HG02973 (cell line): ENCODE measurements around the gene MPZL1.
"Not testable (repeated sequence)": the region's sequence is repeated elsewhere in the genome, so short reads cannot be mapped to it uniquely, and the experiment has no call there.

Source experiments
- ATAC-seq: cut with Tn5 transposase; IDR thresholded peaks from one replicate; pipeline ENCODE4 v1.9.1; 2021; ENCODE audit warnings: moderate library complexity; ENCODE audit not compliant: unreplicated experiment

Gene MPZL1

DNA sequence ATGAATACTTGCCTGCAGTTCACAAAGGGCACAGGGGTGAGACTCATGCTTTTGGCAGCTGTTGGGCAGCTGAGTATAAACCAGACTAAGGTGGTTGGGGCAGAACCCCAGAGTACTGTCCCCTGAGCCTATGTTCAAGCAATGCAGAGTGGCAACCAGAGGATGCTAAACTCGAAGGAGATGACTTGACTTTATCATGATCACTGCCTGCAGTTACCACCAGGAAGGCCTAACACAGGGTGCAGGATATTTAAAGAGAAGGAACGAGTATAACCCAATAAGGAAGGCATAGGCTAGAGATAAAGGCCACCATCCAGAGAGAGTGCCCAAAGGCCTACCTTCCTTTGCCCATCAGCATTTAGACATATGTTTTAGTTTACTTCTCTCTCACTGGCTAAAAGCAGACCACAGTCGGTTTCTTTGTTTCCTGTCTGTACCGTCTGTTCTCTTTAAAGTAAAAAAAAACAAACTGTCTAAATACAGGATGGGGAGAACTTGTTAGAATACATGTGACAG, 83.3 kb downstream of the MPZL1 start:
- no peak for ATAC-seq

DNA sequence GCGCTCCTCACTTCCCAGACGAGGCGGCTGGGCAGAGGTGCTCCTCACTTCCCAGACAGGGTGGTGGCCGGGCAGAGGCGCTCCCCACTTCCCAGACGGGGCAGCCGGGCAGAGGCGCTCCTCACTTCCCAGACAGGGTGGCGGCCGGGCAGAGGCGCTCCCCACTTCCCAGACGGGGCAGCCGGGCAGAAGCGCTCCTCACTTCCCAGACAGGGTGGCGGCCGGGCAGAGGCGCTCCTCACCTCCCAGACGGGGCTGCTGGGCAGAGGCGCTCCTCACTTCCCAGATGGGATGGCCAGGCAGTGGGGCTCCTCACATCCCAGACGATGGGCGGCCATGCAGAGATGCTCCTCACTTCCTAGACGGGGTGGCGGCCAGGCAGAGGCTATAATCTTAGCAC, 84.5 kb downstream of the MPZL1 start:
- not testable (repeated sequence) for ATAC-seq

DNA sequence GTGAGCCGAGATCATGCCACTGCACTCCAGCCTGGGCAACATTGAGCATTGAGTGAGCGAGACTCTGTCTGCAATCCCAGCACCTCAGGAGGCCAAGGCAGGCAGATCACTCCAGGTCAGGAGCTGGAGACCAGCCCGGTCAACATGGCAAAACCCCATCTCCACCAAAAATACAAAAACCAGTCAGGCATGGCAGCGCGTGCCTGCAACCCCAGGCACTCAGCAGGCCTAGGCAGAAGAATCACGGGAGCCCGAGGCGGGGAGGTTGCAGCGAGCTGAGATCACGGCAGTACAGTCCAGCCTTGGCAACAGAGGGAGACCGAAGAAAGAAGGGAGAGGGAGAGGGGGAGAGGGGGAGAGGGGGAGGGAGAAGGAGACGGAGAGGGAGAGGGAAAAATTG, 84.9 kb downstream of the MPZL1 start:
- ATAC-seq: not testable (repeated sequence)

DNA sequence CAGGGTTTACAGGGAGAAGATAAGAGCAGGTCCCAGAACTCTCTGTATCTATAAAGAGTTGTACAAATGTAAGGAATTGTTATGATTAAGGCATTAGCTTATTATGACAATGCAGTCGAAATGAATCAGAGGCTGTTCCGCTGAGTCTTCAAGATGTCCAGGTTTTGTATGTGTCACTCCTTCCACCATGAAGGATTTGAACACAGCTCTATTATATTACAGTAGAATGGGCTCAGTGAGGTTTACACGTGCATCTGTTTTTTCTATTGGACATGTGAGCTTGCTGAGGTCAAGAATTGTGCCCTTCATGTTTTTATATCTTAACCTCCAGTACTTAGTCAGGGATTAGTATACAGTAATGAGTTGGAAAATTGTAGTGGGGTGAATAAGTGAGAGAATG, 86.3 kb downstream of the MPZL1 start:
- no peak for ATAC-seq

DNA sequence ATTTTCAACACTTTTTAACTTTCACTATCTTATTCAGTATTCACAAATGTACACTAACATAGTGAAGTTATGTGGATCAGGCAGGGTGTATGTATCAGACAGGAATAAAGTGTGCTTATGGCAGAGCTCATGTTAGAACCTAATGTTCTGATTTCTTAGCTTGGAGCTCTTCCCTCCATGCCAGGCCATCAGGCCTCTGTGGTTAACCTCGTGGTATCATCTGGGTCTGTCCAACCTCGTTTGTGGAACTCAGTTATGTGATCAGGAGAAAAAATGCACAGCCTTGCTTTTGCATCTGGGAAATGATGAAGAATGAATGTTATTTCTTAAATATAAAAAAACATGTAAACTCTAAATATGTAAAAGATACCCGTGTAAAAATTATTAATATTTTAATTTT, 86.9 kb downstream of the MPZL1 start:
- ATAC-seq: no peak

DNA sequence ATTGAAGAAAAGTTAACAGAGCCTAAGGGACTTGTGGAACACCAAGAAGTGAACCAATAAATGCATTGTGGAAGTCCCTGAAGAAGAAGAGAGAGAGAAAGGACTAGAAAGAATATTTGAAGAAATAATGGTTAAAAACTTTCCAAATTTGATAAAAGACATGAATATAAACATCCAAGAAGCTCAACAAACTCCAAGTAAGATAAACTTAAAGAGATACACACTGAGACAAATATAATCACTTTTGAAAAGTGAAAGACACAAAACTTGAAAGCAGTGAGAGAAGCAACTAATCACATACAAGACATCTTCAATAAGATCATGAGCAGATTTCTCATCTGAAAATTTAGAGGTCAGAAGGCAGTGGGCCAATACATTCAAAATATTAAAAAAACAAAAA, 91.2 kb downstream of the MPZL1 start:
- no peak for ATAC-seq

DNA sequence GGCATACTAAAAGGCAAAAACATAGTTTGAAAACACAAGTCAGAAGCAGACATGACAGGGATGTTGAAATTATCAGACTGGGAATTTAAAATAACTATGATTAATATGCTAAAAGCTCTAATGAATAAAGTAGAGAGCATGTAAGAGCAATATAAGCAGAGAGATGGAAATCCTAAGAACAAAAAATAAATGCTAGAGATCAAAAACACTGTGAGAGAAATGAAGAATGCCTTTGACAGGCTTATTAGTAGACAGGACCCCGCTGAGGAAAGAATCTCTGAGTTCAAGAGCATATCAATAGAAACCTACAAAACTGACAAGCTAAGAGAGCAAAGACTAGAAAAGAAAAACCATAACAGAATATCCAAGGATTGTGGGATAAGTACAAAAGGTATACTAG, 93.9 kb downstream of the MPZL1 start:
- no peak for ATAC-seq

DNA sequence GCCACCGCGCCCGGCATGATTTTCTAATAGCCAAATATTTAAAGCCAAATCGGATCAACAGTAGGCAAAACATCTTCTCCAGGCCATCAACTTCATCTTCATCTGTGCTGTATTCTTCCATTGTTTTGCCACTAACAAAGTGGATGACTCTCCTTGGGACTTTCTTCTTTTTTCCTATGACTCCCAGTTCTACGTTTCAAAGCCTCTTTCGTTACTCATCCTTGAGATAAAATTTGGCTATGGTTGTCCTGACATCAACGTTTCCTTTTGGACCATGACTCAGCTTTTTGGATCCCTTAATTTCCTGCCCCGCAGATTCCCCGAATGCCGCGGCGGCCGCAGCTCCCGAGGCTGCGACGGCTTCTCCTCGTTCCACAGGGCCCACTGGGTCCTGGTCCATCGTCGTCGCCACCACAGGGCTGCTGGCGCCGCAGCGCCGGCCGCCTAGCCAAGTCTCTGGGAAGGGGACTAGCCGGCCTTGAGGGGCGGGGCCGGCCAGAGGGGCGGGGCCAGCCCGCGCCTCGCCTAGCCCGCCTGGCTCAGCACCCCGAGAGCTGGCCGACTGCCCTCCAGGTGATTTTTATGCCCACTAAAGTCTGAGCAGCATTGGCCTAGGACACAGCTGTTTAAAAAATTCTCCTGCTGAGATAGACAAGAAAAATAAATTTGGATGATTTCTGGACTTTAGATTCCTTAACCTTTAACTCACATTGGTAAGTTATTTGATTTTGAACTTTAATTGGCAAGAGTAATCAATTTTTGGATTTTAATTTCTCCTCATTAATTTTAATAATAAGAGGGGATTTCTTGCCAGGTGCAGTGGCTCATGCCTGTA, 98.3 kb downstream of the MPZL1 start:
- no peak for ATAC-seq

DNA sequence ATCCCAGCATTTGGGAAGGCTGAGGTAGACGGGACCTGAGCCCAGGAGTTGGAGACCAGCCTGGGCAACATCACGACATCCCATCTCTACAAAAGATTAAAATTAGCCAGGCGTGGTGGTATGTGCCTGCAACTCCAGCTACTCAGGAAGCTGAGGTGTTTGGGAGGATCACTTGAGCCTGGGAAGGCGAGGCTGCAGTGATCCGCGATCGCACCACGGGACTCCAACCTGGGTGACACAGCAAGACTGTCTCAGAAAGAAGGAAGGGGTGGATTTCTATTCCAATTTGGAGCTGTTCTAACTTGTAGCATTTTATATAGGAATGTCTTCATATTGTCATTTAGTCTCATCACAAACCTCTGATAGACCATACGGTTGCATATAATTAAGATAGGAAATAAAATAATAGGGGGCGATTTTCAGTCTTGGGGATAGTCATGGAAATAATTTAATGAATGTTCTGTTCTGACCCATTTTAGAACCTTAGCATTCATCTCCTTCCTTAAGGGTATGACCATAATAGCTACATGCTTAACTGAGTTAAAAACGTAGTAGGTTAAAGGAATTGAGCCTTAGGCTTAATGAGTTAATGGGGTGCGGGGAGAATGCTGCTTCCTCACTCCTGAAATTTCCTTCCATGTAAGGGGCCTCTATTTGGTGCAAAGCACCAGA, 99.0 kb downstream of the MPZL1 start:
- ATAC-seq: no peak

DNA sequence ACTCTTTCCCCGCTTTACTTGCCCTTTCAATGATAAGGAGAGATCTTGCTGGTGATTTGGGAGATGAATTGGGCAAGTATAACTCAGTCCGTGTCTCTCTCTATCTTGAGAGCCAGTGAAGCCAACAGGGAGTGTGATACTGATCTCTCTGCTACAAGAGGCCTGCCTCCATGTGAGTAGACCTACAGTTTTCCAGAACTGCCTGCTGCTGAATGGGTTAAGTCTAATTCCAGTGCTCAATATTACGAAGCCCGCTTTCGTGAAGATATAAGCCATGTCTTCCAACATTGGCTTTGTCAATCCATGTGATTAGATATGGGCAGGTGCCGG, 99.5 kb downstream of the MPZL1 start:
- ATAC-seq: no peak

DNA sequence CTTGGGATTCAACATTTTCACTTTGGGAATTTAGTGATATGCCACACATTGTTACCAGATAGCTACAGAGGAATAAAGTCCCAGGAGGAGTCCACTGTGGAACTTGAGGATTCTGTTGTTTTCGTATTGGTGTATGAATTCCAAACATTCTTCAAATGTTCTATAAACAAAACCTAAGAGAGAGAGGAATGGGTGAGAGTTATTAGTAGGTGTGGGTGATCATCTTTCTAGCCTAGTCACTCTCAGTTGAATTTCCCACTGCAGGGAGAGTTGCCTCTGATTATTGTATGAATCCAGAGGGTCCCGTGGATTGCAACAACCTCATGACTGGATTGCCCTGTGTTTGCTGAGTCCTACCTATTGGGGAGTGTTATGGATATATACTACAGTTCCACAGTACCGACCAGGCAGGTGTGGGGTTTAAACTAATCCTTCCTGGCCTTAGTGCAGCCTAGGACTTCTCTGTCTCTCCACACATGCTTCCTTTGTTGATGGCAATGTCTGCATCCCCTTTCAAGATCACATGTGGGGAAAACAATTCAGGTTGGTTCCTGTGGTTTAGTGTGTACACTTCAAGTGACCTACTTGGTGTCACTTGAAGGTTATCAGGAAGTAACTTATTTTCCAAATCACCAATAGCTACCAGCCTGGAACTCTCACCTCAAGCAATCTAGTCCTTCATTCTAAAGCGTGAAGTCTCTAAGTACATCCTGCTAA, 100.3 kb downstream of the MPZL1 start:
- ATAC-seq: no peak

DNA sequence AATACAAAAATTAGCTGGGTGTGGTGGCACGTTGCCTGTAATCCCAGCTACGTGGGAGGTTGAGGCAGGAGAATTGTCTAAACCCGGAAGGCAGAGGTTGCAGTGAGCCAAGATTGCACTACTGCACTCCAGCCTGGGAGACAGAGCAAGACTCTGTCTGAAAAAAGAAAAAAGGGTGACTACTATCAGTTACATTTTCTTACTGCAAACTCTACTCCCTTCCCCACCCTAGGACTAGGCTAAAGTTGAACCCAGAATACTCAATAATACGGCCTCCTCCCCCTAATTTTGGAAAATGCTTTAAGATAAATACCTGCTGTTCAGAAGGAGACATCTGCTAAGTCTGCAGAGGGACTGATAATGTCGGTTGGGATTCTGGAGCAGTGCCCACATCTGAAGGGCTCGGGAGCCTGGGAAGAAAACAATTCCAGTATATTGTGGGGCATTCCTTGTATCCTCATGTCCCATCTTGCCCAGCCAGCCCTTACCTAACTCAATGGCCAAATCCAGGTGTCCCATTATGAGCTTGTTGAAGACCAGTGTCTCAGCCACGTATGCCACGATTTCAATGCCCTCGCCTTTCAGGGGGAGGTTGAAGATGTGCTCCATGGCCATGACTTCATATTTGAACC, 102.5 kb downstream of the MPZL1 start:
- ATAC-seq: no peak

DNA sequence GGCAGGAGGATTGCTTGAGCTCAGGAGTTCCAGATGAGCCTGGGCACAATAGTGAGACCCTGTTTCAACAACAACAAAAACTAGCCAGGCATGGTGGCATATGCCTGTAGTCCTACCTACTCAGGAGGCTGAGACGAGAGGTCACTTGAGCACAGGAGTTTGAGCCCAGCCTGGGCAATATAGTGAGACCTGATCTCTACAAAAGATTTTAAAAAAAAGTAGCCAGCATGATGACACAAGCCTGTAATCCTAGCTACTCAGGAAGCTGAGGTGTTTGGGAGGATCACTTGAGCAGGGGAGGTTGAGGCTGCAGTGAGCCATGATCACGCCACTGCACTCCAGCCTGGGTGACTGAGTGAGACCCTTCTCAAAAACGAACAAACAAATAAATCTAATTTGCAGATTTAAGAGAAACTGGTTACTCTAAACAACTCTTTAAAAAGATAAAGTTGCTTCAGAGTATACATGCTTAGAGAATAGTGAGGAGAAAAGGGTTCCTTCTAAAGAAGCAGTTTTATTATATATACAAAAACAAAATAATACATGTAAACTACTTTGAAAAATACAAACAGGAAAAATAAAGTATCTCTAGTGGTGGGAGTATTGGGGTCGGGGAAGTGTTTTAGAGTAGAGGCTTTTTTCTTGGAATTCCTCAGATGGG, 103.8 kb downstream of the MPZL1 start:
- ATAC-seq: no peak

DNA sequence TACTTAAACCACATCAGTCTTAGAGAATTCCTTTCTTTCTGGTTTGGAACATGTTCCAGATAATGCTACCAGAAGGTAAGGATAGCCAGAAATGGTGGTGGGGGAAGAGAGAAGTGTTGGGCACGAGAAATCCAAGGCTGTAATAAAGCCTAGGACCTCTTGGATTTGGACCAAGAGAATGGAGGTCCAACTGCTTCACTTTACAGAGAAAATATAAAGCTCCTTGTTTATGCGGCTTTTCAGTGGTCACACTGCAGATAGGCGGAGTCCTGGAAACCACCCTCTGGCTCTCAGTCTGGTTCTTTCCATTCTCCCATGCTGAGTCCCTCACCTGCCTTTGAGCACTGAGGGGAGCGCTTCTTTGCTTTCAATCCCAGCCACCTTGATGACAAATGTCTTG, 104.3 kb downstream of the MPZL1 start:
- no peak for ATAC-seq

DNA sequence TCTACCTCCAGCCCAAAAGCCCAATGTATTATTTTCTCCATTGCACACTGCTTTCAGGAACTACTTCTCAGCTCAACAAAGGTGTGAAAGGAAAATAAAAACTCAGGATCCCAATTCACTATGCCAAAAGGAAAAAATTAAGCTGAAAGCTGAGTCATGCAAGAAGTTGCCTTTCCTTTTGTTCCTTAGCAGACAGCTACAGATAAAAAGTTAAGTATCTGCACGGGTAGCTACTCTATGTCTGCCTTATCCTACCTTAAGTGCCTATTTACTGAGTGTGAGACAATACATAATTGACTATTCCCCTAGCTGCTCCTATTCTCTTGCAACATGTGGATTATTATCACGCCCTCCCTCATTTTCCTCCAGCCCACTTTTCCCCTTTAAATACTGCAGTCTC, 108.1 kb downstream of the MPZL1 start:
- ATAC-seq: no peak

DNA sequence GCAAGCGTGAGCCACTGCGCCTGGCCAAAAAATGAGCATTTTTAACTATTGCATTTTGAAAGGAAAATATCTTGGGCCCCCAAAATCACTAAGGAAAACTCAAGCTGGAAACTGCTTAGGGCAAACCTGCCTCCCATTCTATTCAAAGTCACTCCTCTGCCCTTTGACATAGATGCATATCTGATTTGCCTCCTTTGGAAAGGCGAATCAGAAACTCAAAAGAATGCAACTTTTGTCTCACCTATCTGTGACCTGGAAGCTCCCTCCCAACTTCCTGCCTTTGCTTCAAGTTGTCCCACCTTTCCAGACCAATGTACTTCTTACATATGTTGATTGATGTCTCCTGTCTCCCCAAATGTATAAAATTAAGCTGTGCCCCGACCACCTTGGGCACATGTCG, 108.9 kb downstream of the MPZL1 start:
- not testable (repeated sequence) for ATAC-seq

DNA sequence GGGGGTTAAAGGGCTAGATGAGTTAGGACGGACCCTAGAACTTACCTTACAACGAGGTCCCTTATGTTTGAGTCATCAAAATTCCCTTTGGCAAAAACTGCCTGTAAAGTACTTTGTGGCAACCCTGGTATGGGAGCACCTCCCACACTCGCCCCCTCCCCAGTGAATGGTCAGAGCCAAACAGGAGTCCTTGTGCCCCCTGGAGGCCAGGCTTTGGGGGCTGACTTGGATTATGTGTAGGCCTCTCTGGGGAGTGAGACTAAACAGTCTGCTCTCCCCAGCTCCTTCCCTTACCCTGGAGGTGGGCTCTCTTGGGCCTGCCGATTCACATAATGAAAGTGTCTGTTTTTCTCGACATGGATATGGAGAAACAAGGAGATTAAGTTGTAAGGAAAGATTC, 110.9 kb downstream of the MPZL1 start:
- no peak for ATAC-seq

DNA sequence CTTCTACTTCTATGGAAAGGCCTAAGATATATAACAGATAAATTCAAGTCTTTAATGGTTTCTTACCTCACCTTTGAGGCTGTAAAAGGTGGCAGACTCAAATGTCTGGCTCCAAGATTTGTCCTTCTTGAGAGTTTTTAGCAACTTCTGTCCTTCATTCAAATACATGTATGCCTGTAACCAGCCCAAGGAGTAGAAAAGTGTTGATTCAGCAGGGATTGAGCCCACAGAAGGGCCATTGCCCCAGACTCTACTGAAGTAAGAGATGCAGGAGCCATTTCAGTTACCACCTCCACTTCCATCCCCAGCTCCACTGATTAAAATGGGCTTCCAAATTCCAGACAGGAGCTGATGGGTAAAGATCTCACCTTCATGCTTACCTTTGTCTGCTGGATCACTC, 112.1 kb downstream of the MPZL1 start:
- ATAC-seq: no peak

DNA sequence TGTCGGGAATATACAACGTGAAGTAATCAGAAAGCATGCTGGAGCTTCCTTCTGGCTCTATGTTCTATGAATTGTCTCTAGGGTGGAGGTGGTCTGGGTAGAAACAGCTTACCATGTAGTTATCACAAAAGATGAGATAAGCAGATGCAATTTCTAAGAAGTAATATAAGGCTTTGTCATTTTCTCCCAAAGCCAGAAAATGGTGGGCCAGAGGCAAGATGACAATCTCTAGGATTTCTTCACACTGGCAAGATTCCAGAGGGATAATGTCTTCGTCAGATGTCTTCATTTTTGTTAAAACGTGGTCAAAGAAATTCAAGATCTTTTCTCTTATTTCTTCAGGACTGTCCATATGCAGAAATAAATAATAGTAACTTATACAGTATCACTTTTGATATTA, 114.4 kb downstream of the MPZL1 start:
- no peak for ATAC-seq

DNA sequence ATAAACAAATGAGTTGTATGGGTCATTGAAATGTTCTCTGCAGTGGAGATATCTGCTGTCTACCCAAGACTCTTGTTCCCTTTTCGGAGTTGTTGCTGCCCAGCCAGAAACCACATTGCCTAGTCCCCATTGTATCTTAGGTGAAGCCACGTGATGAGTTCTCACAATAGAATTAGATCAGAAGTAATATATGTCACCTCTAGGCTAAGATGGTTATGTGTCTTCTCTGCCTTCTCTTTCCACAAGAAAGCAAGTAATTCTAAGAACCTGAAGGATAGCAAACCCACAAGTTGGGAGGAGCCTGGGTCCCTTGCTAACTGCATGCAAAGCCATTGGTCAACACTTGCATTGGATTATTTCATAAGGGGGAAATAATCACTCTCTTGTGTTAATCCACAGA, 115.5 kb downstream of the MPZL1 start:
- ATAC-seq: no peak

DNA sequence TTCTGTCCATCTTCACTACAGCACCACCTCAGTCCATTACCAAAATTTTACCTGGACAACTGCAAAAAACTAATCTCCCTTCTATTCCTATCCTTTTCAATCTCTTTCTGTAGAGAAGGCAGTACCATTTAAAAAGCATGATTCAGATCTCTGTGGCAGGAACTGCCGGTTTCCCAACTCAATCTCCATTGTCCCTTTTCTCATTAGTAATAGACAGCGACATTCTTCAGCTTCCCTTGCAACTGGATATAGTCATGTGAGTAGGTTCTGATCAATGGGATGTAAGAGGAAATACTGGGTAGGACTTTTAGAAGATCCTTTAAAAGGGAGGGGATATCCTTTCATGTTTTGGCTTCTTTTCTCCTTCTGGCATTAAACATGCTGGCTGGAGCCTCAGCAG, 117.2 kb downstream of the MPZL1 start:
- no peak for ATAC-seq
